GM18870 (cell line): ENCODE measurements around the gene KIF5A.
"Not testable (repeated sequence)": the region's sequence is repeated elsewhere in the genome, so short reads cannot be mapped to it uniquely, and the experiment has no call there.

Experiments
- ATAC-seq: cut with Tn5 transposase; IDR thresholded peaks from one replicate; pipeline ENCODE4 v1.9.1; 2021; ENCODE audit warnings: moderate library complexity; ENCODE audit not compliant: unreplicated experiment

Gene KIF5A

GRCh38 chr12:57552835-57553313 lies 3.0 kb downstream of the KIF5A start:
- ATAC-seq, result no peak

DNA sequence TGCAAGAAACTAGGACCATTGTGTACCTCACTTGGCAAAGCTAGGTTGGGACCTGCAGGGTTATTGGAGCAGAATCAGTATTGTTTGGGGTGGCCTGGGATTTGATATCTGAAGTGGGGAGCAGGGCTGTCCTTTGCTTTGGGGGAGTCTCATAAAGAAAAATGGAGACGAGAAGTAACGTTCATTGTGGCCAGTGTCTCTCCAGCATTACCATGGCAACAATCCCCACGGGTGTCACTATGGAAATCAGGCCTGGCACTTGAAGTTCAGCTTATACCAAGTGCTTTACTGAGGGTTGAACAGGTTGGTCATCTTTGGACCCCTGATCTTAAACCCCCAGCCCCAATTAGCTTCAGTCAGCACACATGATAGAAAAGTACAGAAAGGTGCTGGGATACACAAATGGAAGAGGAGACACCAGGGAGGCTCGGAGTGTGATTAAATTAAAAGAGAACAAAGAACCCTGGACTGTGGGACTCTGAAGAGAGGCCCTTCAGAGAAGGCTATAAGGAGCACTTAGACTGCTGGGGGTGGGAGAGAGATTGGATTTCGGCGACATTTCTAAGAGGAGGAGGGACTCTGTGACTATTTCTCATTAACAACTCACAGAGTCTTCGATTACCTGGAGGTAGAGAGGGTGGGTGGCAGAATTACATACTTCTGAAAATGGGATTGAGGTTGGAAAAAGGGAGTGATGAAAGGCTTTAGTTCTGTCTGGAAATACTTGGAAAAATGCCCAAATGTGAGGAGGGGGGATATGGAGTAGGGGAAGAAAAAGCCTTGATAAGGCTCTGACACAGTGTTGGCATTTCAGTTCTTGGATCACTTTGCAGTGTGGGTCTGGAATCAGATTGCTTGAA lies 3.7 kb downstream of the KIF5A start:
- ATAC-seq, result no peak

DNA sequence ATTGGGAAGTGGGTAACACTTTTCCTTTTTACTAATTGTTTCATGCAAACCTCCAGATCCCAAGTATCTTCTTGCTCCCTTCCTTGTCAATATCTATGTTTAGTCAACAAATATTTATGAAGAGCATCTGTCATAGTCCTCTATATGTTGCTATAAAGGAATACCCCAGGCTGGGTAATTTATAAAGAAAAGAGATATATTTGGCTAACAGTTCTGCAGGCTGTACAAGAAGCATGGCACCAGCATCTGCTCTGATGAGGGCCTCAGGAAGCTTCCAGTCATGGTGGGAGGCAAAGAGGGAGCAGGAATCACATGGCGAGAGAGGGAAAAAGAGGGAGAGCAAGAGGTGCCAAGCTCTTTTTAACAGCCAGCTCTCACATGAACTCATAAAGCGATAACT lies 4.6 kb downstream of the KIF5A start:
- no peak for ATAC-seq

DNA sequence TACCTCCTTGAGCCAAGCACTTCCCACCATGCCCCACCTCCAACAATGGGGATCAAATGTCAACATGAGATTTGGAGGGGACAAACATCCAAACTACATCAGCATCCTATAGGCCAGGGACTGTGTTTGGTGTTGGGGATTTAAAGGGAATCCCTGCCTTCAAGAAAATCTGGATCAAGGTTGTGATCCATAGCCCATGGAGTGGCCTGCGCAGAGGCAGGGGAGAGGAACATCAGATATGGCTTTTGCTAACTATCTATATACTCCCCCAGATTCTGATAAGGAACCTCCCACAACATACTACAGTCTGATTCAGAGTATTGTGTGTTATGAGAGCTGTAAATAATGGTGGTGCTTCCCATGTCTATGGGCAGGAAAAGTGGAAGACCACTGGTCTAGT lies 5.1 kb downstream of the KIF5A start:
- no peak for ATAC-seq

DNA sequence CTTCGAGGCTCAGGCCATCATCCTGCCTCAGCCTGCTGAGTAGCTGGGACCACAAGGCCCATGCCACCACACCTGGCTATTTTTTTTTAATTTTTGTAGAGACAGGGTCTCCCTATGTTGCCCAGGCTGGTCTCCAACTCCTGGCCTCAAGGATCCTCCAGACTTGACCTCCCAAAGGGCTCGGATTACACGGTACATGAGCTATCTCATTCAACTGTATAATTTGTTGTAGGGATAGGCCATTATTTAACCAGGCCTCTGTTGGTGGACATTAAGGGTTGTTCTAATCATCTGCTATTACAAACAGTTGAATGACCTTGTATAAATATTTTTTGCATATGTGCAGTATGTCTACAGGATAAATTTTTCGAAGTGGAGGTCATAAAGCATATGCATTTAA lies 9.0 kb downstream of the KIF5A start:
- no peak for ATAC-seq

DNA sequence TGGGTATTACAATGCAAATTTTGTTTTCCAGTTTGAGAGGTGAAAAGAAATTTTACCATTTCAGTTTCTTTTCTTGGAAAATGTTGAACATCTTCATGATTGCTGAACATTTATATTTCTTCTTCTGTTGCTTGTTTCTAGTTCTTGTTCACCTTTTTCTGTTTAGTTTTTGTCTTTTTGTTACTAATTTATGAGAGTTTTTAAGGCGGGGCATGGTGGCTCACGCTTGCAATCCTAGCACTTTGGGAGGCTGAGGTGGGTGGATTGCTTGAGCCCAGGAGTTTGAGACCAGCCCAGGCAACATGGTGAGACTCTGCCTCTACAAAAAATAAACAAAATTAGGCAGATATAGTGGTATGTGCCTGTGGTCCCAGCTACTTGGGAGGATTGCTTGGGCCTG lies 10.7 kb downstream of the KIF5A start:
- ATAC-seq, result no peak

- not testable (repeated sequence) for ATAC-seq
Measured at GRCh38 chr12:57561117-57561516, 11.3 kb downstream of the KIF5A start.

GRCh38 chr12:57563358-57563757 lies 13.5 kb downstream of the KIF5A start:
- no peak for ATAC-seq

DNA sequence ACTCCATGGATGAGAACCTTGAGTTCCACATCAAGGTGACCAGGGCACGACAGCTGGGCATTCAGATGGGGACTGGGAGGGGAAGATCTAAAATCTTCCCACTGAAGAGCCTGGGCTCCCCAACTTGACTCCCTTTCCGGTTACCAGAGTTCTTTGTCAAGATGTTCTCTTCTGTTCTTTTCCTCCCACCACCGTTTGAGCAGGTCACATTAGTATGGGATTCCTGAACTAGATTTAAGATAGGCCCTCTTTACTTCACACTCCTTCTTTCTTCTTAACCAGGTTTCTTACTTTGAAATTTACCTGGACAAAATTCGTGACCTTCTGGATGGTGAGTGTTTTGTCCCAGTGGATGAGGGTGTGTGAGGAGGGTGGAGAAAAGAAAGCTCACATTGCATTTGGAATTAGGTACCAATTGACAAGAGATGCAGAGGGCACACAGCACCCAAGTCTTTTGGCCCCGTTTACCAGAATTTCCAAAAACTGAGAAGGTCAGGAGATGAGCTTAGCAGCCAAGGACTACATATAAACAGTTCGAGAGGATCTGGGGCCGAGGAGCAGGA lies 14.4 kb downstream of the KIF5A start:
- no peak for ATAC-seq

DNA sequence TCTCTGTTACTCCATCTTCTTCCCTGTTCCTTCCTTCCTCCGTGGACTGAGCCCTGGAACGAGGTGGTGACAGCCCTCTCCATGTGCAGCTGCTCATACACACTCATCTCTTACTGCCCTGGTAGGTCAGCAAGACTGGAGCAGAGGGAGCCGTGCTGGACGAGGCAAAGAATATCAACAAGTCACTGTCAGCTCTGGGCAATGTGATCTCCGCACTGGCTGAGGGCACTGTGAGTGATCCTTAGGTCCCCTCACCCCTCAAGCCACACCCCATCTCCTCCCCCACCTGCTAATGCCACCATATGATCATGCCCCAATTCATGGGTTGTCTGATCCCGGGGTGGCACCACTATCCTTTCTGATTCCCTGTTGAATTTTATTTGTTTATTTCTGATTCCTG lies 19.0 kb downstream of the KIF5A start:
- ATAC-seq, result no peak

DNA sequence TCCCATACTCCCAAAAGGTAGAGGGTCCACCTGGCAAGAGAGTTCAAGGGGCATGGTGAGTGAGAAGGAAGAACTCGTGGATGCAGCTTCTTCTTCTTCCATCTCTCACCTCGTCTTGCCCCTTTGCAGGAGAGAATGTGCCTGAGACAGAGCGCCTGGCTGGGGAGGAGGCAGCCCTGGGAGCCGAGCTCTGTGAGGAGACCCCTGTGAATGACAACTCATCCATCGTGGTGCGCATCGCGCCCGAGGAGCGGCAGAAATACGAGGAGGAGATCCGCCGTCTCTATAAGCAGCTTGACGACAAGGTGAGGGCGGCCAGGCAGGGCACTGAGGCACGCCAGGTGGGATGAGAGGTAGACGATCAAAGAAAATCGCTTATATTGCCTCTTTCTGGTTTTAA lies 20.0 kb downstream of the KIF5A start:
- no peak for ATAC-seq

DNA sequence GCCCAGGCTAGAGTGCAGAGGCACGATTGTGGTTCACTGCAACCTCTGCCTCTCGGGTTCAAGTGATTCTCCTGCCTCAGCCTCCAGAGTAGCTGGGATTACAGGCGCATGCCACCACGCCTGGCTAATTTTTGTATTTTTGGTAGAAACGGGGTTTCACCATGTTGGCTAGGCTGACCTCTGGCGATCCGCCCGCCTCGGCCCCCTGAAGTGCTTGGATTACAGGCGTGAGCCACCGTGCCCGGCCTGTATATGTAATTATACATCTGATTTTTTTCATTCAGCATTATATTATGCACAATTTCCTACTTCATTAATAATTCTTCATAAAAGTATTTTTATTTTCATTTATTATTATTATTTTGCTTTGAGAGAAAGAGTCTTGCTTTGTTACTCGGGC lies 20.6 kb downstream of the KIF5A start:
- not testable (repeated sequence) for ATAC-seq

DNA sequence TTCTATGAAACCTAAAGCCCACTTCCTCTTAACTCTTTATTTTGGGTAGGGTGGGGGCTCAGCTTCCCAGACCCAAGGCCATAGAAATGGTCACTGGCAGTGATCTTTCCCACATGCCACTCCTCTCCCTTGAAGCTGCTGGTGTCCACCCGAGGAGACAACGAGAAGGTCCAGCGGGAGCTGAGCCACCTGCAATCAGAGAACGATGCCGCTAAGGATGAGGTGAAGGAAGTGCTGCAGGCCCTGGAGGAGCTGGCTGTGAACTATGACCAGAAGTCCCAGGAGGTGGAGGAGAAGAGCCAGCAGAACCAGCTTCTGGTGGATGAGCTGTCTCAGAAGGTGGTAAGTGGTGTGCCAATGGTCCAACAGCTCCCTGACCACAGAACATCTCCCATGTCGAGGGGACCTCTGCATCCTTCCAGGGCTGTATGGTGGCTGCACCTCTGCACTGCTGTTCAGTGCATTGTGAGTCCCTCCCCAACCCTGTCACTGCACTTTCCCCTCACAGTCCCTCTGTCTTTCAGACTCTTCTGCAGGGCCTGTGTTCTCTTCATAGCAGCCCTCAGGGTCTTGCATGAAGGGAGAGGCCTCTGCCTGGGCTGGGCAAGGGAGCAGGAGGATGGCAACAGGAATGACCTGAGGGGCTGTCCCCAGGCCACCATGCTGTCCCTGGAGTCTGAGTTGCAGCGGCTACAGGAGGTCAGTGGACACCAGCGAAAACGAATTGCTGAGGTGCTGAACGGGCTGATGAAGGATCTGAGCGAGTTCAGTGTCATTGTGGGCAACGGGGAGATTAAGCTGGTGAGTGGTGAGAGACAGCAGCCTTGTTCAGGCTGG lies 22.3 kb downstream of the KIF5A start:
- ATAC-seq, result no peak

DNA sequence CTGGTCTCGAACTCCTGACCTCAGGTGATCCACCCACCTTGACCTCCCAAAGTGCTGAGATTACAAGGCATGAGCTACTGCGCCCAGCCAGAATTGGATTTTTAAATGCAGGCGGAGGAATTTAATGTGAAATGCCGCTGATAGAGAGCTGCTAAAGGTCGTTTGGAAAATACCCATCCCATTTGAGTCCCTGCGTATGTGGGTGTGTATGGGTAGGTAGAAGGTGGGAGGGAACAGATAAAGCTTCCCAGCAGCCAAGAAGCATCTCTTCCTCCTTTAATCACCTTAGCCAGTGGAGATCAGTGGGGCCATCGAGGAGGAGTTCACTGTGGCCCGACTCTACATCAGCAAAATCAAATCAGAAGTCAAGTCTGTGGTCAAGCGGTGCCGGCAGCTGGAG lies 25.0 kb downstream of the KIF5A start:
- ATAC-seq, result no peak

DNA sequence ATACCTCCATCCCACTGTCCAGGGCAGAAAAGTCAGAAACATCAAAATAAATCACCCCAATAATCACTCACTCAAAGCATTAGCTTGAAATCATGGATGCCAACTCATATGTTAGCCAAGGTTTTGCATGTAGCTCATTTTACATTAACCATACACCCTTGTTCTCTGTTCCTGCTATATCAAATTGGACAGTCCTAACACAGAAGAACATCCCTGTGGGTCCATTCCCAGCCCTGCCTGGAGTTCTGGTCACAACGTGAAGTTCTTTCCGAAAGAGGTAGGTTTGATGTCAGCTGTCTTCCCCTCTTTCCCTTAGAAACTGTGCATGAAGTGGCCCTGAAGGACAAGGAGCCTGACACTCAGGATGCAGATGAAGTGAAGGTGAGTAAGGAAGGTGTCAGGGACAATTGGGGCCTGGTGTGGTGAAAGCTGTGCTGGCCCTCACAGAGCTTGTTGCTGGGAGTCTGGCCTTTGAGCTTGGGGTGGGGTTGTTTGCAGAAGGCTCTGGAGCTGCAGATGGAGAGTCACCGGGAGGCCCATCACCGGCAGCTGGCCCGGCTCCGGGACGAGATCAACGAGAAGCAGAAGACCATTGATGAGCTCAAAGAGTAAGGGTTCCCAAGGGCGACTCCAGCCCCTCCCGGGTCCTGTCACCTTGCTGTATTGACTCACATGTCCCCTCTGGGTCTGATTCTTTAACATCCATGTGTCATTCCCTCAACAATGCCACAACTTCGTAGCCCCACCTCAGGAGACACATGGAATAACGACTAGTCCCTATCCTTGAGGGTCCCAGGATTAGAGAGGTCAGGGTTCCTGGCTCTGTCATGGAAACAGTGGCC lies 26.1 kb downstream of the KIF5A start:
- ATAC-seq, result no peak

GRCh38 chr12:57576613-57577160 lies 26.8 kb downstream of the KIF5A start:
- no peak for ATAC-seq

- no peak for ATAC-seq
Measured at GRCh38 chr12:57577981-57578758, 28.3 kb downstream of the KIF5A start.

- ATAC-seq, result no peak
Measured at GRCh38 chr12:57579011-57579410, 29.2 kb downstream of the KIF5A start.

- ATAC-seq, result no peak
Measured at GRCh38 chr12:57579677-57580465, 30.0 kb downstream of the KIF5A start.
